ENCODE results near the gene PDLIM3. TPM values are rescaled to one million over a fixed set of nuclear protein-coding genes. Genes with fewer than 3 reads are reported as not detected.
"Not testable (repeated sequence)": the region's sequence is repeated elsewhere in the genome, so short reads cannot be mapped to it uniquely, and the experiment has no call there.

The PDLIM3 gene
- total RNA-seq, 1 donor from 2014 or later, result not detected

DNA sequence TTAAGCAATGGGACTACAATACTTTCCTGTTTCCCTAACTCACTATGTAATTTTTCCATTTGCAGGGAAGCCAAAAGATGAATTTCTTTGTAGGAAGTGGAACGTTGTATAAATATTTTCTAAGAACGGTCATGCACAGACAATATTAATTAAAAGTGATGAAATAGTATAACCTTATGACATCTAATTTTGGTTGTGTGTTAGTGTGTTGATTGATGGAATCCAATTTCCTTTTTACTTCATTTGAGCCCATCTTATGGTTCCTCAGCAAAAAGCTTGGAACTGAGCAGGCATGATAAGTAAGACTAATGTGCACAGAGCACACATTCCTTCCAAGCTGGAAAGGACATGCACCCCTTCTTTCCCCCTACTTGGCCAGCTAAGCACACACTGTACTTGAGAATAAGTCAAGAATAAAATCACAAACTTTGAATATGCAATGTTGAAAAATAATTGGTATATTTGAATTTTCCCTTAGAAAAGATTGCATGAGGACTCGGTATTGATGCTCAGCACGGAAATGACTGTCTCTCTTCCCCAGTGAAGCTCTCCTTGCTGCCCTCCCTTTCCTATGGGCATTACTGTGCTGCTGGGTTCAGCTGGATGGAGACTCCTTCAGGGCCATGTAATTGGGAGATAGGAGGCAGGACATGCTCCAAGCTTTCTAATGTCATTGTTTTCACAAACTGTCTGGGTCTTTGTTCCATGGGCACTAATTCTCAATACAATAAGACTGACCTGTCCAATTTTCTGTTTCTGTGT is 19.2 kb upstream of the PDLIM3 start:
- intact Hi-C loops (cut with micrococcal nuclease), result no loop called here

DNA sequence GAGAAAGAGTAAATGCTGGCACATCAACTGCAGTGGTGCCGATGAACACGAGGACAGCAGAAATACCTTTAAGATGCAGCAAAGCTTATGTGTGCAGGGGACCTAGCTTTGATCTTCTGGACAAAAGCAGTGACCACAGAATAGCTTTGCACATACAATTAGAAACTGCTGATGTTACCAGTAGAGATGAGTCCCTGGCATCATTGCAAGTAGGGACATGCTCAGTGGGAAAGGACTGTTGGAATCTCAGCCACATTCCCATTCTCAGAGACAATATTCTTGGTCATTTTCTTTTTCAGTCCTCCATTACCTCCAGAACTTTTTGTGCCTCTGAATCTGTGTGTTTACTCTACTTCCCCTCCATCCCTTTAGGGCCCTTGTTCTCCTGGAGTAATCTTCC is 16.9 kb upstream of the PDLIM3 start:
- intact Hi-C loops (cut with micrococcal nuclease), result no loop called here

DNA sequence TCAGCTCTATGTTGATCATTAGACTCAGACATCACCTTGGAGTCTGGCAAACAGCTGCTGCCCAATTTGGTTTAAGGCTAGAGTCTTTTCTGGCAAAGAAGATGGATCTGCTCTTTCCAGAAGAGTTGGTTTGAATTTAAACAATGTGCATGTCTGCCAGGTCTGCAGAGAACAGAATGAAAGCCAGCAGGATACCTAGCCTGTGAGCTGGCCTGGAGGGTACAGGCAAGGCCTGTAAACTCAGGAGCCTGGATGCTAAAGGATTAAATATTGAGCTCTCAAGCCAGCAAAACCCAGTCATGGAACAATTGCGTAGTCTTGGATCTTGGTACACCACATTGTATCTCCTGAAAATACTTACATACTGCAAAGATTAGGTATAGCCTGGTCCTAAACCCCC is 15.6 kb upstream of the PDLIM3 start:
- intact Hi-C loops (cut with micrococcal nuclease), result no loop called here

DNA sequence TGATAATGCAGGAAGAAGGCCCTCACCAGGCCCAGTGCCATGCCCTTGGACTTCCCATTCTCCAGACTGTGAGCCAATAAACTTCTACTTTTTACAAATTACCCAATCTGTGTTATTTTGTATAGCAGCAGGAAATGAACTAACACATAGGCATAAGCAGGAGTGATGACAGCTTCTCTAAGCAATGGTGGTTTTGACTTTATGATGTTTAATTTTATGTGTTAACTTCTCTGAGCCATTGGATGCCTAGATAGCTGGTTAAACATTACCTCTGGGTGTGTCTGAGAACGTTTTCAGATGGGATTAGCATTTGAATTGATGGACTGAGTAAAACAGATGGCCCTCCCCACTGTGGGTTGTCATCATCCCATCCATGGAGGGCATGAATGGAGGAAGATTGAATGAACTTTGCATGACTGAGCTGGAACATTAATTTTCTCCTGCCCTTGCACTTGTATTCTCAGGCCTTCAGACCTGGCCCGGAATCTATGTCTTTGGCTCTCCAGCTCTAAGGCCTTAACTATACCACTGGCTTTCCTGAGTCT is 13.9 kb upstream of the PDLIM3 start:
- intact Hi-C loops (cut with micrococcal nuclease), result no loop called here

DNA sequence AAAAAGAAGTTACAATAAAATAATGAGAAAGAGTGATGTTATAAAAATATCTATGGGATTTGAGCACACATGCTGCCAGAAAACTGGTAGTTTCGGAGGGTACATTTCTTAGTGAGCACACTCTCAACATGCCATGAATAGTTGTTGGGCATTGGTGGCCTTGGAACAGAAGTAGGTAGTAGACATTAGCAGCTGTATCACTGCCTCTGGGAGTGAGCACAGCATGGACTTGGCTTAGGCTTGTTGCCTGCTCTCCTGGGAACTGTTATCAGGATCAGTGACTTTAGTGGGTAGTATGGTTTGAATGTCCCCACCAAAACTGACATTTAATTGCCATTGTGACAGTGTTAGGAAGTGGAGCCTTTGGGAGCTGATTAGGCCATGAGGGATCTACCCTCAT is 13.3 kb upstream of the PDLIM3 start:
- intact Hi-C loops (cut with micrococcal nuclease), result no loop called here

DNA sequence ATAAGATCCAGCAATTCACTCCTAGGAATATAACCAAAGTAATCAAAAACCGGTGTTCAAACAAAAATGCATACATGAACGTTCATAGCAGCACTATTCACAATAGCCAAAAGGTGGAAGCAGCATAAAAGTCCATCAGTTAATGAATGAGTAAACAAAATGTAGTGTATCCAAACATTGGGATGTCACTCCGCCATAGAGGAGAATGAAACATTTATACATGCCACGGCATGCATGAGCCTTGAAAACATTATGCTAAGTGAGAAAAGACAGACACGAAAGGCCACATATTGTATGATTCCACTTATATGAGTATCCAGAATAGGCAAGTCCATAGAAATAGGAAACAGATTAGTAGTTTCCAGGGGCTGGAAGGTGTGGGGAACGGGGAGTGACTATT is 11.0 kb upstream of the PDLIM3 start:
- intact Hi-C loops (cut with micrococcal nuclease), result no loop called here

DNA sequence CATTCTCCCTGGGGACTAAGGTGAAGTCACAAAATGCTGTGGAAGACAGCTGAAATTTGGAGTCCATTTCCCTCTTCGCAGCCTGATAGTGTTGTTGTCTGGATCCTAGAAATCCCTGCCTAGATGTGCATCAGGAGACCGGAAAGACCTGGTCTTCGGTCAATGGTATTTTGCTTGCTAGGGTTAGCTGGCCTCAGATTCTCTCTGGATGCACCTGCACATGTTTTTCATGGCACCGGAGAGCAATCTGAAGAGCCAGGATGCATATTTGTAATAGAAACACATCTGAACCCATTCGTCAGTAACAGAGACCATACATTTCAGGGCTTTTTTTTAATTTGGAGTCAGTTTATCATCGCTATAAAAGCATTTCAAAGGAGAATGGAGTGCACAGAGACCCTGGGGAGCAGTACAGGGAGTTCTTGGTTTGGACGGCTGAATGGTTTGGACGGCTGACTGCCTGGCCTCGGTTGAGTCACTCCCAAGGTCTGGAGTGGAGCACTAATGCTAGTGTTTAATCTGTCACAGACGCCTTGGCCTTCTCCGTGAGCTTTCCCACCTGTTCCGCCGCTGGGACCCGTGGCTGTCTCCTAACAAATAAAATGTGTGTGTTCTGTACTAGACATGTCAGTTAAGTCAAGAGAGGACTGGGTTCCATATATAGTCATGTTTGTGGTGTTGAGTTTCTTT is 7.5 kb upstream of the PDLIM3 start:
- intact Hi-C loops (cut with micrococcal nuclease), result no loop called here

DNA sequence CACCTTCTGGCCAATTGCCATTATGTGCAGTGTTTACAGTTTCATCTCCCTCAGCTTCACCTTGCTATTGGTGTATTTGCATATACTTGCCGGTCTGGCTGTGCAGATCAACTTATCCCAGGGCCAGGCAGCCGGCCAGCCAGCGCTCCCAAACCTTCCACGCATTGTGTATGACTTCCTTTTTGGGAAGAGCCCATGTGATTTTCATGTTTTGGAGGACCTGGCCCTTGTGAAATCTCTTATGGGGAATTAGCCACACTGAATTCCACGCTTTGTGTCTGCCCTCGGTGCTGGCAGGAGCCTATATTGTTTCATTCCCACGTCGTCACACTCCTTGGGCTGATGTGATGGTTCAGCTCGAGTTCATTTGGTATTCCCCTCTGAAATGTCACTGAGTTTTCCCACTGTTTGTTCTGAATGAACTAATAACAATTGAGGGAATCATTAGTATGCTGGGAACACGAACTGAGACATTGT is 6.0 kb upstream of the PDLIM3 start:
- intact Hi-C loops (cut with micrococcal nuclease), result no loop called here

DNA sequence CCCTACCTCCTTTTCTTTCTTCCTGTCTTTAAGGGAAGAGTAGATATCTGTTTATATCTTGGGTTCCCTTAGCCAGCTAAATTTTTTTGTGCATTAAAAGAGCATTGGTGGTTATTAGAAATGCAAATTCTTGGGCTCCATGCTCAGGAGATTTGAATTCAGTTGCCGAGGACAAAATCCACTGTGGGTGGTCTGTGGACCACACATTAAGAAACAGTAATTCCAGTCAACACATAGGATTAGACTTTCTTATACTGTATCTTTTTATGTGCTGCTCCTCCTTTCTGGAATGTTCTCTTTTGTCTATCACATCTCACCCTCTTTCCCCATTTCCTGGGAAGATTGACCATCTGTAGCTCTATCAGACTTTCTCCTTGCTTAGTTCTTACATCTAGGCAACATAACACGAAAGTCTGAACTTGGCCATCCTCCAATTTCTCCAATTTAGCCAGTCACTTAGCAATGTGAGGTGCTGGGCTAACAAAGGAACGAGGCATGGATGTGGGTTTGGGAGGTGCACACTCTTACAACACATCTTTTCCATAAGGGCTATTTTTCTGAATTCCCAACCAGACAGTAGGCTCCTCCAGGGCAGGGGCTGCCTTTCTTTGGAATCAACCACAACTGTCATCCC is 5.3 kb upstream of the PDLIM3 start:
- intact Hi-C loops (cut with micrococcal nuclease), result no loop called here

DNA sequence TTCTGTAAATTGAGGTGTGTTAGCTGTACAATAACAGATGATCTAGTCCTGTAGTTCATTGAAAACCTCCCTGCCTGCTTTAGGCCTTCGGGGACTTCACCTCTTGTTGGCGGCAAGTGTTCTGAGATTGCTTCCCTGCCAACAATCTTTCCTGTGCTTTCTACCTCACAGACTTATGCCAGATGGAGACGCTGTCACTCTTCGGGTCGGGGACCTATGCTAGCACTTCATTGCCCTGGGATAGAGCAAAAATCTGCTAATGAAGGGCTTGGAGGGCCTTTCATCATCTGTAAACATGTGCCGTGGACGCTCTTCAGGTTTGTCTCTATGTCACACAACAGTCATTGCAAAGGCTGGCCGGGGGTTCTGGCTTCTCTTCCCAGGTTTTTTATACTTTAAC is 4.7 kb upstream of the PDLIM3 start:
- intact Hi-C loops (cut with micrococcal nuclease), result no loop called here

DNA sequence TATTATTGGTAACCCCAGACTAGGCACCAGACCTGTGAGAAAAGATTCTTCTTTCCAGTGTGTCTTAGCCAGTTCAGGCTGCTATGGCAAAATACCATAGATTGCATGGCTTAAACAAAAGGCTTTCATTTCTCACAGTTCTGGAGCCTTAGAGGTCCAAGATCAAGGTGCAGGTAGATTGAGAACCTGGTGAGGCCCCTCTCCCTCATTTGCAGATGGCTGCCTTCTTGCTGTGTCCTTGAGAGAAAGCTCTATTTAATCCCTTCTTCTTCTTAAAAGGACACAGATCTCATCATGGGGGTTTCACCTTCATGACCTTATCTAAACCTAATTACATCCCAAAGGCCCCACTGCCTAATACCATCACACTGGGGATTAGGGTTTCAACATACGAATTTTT is 3.5 kb upstream of the PDLIM3 start:
- intact Hi-C loops (cut with micrococcal nuclease), result no loop called here

DNA sequence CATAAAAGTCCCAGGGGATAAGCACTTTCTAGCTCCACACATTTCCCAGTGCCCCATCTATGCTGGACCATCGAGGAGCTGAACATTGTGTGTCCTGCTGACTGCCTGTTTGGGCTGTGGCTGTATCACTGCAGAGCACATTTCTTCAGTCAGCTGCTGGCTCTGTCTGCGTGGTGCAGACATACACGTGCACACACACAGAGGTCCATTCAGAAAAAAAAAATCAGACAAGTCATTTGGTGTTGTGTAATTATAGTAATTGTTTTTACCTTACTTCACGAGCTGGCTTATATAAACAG is 1.1 kb upstream of the PDLIM3 start:
- intact Hi-C loops (cut with micrococcal nuclease), result no loop called here

DNA sequence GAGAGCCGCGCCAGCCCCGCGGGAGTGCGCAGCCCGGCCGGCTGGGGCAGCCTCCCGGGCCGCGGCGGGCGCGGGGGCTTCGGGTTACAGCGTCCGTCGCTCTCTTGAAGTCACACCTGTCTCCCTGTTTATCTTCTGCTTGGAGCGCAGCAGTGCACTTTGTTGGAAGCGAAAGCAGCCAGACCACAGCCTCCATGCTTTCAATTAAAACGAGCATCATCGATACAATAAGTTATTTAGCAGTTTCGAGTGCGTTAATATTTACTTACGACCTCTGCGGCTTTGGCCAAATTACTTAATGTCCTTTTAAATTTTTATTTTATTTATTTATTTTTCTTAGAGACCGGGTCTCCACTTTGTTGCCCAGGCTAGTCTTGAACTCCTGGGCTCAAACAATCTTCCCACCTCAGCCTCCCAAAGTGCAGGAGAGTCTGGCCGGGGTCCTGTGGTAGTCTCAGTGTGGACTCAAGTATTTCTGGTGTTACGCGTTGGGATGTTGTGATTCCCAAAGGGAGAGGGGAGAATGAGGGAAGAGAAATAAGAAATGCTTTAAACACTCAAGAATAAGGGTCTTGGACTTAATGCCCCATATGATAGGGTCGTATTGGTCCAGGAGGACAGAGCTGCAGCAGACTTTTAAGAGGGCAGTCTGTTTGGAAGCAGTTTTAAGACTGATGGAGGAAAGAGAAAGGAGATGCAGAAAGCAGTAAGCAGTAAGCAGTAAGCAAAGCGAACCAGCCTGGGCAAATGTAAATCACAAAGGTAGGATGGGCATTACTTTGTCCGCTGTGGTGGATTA is 504 bp upstream of the PDLIM3 start:
- intact Hi-C loops (cut with micrococcal nuclease), result no loop called here

DNA sequence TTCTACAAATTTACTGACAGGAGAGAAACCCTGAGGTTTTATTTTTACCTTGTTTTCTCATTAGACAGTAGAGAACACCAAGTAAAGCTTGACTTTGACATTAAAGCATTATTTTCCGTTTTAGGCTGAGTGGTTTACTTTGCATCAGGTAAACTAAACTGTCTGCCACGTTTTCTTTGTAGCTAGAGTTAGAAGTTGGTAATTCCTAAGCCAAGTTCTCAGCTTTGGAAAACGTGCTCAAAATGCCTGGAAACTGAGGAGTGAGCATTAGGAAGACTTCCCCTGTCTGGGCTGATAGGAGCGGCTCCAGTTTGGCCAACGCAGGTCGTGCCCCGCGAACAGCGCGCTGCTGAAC is 819 bp downstream of the PDLIM3 start:
- intact Hi-C loops (cut with micrococcal nuclease), result no loop called here

DNA sequence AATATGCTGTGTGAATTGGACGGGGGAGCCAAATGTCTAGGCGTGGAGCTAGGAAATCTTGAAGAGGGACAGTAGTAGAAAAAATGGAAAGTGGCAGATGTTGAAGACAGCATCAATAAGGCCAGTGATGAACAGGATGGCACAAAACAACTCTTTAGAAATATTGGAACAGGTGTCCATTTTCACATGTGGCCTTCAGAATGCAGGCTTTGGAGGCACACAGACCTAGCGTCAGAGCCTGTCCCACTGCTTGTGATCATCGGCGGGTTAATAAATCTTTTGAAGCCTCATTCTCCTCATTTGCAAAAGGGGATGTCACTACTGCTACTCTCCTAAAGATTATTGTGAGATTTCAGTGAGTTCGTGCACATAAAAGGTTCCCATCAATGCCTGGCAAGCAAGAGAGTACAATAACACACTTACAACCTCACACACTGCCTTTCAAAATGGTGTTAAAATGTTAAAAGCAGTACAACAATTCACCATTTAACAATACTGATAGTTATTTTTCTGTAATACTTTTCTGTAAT is 2.4 kb downstream of the PDLIM3 start:
- intact Hi-C loops (cut with micrococcal nuclease), result no loop called here

DNA sequence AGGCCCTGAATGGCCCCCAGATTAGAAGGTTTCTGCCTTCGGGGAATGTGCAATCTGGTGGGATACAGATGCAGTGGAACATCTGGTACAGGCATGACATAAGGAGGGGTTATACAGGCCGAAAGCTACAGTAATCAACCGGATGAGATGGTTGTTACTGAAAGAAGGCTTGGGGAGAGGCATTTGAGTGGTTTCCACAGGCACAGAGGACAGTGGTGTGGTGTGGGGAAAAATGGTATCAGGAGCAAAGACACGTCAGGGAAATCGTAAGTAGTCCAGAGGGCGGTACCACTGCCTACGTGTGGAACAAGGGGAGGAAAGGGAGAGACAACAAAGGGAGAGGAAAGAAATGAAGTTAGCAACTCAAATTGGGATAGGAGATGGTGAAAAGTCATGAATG is 3.0 kb downstream of the PDLIM3 start:
- intact Hi-C loops (cut with micrococcal nuclease), result no loop called here

DNA sequence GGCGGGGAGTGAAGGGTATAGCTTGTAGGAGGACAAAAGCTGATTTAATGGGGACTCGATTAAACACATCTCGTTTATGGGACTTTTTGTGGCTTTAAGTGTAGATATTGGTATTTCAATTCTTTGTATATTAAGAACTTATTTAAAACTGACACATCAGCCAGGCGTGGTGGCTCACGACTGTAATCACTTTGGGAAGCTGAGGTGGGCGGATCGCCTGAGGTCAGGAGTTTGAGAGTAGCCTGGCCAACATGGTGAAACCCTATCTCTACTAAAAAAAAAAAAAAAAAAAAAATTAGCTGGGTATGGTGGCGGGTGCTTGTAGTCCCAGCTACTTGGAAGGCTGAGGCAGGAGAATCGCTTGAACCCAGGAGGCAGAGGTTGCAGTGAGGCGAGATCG is 3.7 kb downstream of the PDLIM3 start:
- intact Hi-C loops (cut with micrococcal nuclease), result not testable (repeated sequence)

DNA sequence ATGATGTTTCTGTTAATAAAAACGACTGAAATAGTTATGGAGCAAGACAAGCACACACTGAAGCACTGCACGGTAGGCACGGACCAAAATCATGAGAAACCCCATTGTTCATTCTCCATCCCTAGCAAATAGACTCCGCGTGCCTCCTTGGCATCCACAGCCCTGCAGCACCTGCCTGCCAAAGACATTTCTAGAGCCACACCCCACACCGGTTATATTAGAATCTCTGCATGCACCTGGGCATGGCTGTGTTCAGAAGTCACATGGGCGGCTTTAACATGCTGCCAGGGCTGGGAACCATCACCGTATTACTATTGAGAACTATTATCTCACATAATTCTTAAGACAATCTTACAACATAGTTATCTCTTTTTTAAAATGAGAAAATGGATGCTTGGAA is 5.9 kb downstream of the PDLIM3 start:
- intact Hi-C loops (cut with micrococcal nuclease), result no loop called here

DNA sequence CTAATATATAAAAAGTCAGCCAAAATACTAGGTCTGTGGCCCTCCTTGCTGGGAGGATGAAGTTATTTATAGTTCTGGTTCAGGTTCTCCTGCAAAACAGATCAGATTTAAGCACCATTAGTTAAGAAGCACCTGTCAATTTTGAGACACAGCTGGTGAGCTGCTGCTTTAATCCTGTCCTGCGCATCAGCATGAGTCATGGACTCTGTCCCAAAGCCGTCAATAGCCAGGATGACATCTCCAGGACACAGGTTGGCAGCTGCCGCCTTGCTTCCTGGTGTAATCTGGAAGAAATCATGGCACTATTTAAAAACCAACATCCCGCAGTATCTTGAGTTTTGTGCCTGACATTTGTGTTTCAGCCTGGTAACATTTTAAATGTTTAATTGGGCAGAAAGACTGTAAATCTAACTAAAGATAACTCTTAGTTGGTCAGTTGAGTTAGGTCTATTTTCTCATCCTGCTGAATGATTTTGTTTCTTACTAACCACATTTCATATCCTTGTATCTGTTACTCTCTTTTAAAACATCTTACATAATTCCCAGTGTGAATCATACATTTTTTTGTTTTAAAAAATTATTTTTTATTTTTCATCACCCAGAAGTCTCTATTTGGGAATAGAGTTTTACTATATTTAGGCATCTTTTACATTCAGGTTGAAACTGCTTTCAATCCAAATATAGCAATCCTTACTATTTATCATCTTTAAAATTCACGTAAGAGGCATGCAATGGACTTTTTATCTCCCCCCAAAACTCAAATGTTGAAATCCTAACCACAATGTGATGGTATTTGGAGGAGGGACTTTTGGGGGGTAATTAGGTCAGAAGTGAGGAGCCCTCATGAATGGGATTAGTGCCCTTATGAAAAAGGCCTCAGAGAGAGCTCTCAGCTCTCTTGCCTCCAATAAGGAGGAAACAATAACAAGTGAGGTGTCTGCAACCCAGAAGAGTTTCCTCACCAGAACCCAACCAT is 10.1 kb downstream of the PDLIM3 start:
- intact Hi-C loops (cut with micrococcal nuclease), result no loop called here

DNA sequence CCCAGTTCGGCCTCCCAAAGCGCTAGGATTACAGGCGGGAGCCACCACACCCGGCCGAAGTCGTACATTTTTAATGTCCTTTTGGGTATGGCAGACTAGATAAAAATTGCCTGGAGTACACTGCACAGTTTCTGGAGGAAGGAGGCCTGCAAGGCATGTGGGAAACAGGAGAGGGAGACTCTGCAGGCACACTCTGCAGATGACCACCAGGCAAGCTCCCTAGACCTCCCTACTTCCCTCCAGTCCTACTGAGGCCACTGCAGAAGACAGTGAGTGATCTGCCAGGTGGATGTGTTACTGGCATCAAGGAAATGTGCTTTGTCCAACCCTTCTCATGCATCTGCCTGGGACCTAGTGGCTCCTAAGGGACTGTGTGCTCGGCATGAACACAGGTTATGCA is 11.4 kb downstream of the PDLIM3 start:
- intact Hi-C loops (cut with micrococcal nuclease), result no loop called here
